Mucosa of gallbladder (tissue), 1 donor: ENCODE results near the gene RBM38. TPM values are rescaled to one million over a fixed set of nuclear protein-coding genes. Genes with fewer than 3 reads are reported as not detected.

Source experiments
- DNase-seq: peaks from one replicate; pipeline ENCODE4 v3.0.0-alpha.2; 2020; ENCODE audit warnings: low spot score
- total RNA-seq: library from RNA; stranded (reverse); gene quantifications from one replicate; pipeline ENCODE4 v1.2.1, GENCODE V29; 2021
- donor health status: DM: no; HTN: no; CAD: no.

The RBM38 gene
- total RNA-seq, 1 donor from 2014 or later, result 21.9 TPM

DNA sequence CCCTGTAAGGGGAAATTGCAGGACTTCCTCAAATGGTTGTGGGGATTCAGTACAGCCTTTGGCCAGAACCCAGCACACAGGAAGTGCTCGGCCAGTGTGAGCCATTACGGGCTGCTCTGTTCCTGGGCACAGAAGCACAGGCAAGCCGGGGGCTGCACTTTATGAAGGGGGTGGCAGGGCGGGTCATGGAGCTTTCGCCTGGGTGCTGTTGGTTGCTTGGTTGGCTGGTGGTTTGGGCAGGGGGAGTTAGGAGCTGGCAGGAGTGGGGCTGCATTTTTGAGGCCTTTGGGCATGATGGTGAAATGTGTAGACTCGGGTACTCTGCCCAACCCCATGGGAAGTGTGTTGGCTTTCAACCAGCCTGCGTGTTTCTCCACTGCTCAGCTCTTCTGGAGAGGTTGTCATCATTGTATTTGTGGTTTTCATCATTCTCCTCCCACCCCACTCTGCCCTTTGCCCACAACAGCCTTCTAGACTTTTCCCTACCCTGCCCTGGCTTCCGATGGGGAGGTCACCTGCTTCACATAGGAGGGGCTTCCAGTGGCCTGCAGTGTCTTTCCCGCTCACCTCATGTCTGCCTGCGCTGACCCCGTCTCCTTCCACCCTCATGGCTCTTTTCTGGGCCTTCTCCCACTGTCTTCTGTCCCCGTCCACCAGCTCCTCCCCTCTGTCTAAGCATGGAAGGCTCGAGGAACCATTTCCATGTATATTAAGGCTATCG lies 16.1 kb upstream of the RBM38 start:
- no peak for DNase-seq

DNA sequence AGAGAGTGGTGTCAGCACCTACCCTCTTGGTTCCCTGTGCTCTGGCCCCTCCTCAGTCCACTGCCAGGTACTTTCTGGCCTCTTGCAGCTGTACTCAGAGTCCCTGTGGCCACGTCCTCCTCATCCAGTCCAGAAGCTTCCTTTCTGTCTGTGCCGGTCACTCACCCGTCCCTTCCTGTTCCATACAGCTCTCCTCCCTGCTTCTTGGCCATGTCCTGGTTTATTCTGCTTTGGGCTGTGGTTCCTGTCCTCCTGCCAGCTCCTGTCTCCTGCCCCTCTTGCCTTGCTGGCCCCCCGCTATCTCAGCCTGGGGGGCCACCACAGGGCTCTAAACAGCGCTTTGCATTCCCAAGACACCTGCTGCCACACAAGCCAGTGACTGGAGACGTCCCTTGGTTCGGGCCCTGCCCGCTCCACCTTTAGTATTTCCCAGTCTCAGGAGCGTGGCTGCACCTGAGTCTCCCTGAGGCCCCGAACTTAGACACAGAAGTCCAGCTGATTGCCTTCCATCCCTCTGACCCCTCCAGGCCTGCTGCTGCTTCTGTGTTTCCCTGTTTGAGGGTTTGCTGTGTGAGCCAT lies 15.5 kb upstream of the RBM38 start:
- no peak for DNase-seq

GRCh38 chr20:57377350-57377749 lies 13.8 kb upstream of the RBM38 start:
- DNase-seq, result no peak

DNA sequence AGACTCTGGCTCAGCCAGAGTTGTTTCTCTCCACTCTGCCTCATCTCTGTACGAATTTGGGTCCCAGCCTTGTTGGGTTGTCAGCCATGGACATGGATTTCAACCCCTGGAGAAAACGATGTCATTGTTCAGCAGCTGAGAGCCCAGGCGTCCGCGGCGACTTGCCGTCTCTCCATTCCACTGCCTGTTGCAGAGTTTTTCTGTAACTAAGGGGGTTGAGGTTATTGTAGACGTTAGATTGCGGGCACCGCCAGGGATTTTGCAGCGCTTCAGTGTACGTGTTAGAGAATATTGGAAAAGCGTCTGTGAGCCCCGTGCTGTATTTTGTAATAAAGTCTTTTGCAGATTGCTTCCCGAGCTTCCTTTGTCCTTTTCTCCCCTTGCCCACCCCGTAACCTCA lies 13.1 kb upstream of the RBM38 start:
- DNase-seq, result no peak

DNA sequence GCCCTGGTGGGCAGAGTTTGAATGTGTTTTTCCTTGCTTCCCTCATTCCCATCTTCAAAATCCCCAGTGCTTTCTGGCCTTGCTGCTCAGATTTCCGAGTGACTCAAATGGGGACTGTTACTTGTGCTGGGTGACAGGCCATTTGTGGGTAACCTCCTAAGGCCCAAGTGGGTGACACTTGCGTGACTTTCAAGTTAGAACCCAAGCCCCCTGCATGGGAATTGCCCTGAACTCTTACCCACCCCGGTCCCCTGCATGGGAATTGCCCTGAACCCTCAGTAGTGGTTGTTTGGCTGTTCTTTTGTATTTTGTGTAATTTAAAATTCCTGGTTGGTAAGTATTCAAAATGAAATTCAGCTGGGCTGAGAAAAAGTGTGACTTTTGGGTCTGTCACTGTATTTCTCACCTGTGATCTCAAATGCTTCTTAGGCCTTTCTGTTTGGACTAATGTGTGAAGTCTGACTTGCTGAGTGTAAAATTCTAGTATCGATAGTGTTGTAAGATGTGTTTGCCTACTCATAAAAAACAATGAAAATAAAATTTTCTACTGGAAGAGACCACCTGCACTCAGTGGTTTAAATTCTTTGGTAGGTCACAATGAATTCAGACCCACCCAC lies 12.4 kb upstream of the RBM38 start:
- DNase-seq, result no peak

- no peak for DNase-seq
Observed at GRCh38 chr20:57379263-57379647, 11.9 kb upstream of the RBM38 start.

- DNase-seq, result no peak
Observed at GRCh38 chr20:57380081-57380750, 11.0 kb upstream of the RBM38 start.

- peak; percentile 86 for DNase-seq
Observed at GRCh38 chr20:57381596-57382503, 9.3 kb upstream of the RBM38 start.

GRCh38 chr20:57382516-57382915 lies 8.7 kb upstream of the RBM38 start:
- DNase-seq, result no peak

DNA sequence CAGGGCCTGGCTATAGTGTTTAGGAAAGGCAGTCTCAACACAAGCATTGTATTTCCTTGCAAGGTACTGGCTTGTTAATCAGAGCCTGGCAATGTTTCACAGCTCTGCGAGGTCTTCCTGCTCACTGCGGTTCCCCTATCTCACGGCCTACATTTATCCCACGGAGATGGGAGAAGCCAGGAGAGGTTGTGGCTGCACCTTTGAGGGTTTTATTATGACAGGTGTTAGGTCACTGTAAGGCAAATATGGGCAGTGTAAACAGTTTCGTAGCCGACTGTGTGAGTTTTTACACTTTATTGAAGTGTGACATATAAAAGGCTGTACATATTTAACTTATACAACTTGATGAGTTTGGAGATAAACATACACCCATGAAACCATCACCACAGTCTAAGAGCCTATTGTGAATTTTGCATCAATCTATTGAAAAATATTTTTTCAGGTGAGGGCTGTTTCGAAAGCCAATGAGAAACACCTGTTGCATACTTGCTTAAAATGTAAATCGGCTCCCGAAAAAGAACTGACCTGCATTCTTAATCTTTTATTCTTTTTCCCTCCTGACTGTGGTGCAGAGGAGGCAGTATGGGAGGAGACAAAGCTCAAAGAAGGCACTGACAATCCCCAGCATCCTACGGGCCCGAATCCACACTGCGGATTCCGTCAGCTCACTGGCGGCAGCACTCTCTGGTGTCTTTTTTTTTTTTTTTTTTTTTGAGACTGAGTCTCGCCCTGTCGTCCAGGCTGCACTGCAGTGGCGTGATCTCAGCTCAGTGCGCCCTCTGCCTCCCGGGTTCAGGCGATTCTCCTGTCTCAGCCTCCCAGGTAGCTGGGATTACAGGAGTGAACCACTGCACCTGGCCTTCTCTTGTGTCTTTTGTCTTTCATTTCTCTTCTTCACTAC lies 7.5 kb upstream of the RBM38 start:
- no peak for DNase-seq

- DNase-seq, result no peak
Observed at GRCh38 chr20:57384486-57384885, 6.7 kb upstream of the RBM38 start.

DNA sequence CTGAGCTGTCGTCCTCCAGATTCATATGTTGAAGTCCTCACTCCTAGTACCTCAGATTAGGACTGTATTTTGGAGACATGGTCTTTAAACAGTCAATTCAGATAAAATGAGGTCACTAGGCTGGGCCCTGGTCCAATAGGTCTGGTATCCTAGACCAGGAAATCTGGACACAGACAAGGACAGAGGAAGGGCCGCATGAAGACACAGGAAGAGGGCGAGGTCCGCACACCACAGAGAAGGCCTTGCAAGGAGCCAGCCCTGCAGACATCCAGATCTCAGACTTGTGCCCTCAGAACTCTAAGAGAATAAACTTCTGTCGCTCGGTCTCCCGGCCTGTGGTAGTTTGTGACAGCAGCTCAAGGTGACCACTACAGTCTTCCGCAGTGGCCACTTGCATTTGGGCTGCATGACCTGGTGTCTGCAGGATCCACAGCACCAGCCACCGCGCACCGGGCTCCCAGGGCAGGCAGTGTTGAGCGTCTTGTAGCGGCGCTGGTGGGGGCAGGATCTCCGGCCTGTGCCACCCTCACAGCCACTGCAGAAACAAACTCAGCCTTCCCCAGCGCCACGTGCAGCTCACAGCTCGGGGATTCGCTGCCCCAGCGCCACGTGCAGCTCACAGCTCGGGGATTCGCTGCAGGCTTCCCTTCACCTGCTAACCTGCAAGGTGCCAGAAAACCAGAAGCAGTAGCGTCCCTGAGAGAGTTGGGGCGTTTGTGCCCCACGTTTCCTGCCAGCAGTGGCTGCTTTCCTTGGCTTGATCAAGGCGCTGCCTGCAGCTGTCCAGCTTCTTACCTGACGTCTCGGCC lies 6.0 kb upstream of the RBM38 start:
- DNase-seq, result no peak

DNA sequence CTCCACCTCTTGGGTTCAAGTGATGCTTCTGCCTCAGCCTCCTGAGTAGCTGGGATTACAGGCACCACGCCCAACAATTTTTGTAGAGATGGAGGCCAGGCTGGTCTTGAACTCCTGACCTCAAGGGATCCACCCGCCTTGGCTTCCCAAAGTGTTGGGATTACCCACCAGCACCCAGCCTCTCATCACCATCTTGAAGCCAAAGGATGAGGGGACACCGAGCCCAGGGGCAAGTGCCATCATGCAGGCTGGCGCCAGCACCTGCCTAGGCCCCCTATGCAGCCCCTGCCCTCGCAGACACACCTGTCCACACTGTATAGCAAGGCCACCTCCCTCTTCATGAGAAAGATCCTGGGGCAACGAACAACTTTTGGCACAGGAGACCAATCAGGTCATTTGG lies 5.3 kb upstream of the RBM38 start:
- DNase-seq, result no peak

DNA sequence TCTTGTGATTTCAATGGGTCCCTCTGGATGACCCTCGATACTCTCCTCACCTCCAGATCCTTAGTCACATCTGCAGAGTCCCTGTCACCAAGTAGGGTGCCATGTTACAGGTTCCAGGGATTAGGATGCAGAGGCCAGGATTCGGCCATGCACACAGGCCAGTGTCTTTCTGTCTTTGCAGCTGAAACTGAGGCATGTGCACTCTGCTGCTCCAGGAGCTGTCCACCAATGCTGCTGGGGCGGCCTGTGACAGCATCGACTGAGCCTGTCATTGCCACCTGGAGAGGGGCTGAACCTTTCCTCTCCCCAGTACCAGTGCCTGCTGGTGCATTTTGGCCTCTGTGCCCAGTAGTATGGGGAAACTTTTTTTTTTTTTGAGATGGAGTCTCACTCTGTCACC lies 4.4 kb upstream of the RBM38 start:
- DNase-seq, result no peak

- no peak for DNase-seq
Observed at GRCh38 chr20:57387463-57387862, 3.7 kb upstream of the RBM38 start.

DNA sequence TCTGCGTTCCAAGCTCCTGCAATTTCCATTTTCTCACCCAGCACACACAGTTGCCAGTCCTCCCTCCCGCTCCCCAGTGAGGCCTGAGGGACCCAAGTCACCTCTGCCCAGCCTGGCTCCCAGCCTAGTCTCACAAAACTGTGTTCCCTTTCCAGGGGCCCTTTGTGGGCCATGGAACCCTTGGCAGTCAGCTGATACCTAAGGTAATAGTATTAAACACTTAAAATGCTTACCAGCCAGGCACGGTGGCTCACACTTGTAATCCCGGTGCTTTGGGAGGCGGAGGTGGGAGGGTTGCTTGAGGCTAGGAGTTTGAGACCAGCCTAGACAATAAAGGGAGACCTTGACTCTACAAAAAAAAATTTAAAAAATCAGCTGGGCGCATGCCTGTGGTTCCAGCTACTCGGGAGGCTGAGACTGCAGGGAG lies 3.2 kb upstream of the RBM38 start:
- no peak for DNase-seq

DNA sequence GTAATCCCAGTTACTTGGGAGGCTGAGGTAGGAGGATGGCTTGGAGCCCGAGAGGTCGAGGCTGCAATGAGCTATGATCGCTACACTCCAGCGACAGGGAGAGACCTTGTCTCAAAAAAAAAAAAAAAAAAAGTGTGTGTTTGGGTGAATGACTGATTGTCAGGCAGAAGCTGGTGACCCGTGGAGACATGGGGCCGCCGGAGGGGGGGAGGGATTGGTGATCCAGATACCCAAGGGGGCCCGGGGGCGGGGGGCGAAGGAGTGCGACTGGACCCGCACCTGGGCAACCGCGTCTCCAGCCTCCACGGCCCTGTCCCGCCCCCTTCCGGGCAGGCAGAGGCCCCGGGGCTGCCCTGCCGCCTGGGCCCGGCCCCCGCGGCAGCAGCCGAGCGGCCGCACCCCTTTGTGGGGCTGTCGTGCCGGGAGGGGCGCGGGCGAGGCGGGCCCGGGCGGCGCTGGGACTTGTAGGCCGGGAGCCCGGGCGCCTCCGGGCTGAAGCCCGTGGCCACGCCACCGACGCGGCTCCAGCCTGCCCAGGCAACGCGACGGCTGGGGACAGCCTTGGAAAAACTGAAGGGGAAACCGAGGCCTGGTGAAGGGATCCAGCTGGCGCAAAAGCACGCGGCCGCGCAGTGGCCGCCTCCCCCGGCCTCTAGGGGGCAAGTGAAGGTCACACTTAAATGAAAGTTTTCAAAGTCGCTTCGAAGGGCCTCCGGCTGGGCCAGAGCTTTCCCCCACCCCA lies 2.1 kb upstream of the RBM38 start:
- peak; percentile 77 for DNase-seq

DNA sequence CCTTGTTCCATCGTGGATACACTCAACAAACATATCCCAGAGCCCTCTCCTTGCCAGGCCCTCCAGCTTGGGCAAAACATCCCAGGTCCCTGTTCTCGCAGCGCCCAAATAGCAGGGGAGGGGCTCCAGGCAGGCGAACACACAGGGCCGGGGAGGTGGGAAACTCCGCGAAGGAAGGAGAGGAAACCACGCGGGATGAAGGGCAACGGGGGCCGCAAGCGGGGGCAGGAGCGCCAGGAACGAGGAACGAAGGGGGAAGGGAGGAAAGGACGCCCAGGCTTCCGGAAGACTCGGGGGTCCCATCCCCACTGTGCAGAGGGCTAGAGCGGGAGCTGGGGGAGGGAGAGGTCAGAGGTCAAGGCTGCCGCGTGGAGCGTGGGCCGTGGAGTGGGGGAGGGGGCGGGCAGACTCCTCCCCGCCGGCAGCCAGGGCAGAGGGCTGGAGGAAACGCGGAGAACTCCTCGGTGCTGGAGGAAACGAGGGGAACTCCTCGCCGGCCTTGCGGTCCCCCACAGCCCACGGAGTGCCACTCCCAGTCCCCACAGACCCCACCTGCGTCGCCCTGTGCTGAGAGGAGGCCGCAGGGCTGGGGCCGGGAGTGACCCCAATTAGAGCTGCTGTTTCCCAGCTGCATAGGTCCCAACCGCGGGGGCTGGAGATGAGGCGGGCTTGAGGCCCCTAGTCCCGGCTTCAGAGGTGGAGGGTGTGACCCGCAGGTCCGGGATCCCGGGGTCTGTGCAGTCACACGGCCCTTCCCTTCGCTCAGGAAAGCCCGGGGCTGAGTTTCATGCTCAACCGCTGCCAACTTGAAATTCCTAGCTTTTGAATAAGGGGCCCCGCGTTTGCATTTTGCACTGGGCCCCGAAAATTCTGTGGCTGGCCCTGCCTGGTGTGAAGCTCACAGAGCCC lies 1.2 kb upstream of the RBM38 start:
- no peak for DNase-seq
